ENCODE data around the gene AHCYL1.
"Not testable (repeated sequence)": the region's sequence is repeated elsewhere in the genome, so short reads cannot be mapped to it uniquely, and the experiment has no call there.

Gene AHCYL1

DNA sequence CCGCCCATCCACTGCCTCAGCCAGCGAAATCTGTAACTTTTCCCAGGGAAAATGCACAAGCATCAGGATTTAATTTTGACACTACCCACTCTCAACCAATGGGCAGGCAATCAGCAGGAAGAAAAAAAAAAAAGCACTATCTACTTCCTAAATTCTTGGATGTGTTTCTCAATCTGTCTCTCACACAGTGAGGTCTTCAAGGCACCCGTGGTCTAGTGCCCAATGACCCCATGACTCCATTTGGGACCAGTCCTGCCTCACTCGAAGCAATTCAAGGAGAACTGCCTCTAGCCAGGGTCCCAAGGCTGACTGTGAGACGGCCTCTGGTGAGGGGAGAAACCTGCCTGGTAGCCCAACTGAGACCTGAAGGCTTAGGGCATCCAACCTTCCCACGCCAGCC is 38.1 kb upstream of the AHCYL1 start:
- DNase-seq (ENCODE audit: low read depth in 2 of 2) = no peak
- no peak overlapping the region for H3K4me3 ChIP-seq (replicated peaks in 1 of 2; ENCODE audit: low read depth in 2 of 2, low read length in 2 of 2)
- TF ChIP-seq, protein P1, sequence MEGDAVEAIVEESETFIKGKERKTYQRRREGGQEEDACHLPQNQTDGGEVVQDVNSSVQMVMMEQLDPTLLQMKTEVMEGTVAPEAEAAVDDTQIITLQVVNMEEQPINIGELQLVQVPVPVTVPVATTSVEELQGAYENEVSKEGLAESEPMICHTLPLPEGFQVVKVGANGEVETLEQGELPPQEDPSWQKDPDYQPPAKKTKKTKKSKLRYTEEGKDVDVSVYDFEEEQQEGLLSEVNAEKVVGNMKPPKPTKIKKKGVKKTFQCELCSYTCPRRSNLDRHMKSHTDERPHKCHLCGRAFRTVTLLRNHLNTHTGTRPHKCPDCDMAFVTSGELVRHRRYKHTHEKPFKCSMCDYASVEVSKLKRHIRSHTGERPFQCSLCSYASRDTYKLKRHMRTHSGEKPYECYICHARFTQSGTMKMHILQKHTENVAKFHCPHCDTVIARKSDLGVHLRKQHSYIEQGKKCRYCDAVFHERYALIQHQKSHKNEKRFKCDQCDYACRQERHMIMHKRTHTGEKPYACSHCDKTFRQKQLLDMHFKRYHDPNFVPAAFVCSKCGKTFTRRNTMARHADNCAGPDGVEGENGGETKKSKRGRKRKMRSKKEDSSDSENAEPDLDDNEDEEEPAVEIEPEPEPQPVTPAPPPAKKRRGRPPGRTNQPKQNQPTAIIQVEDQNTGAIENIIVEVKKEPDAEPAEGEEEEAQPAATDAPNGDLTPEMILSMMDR (IDR thresholded peaks at IDR 0.05; ENCODE audit: low read depth, low read length) = no peak

DNA sequence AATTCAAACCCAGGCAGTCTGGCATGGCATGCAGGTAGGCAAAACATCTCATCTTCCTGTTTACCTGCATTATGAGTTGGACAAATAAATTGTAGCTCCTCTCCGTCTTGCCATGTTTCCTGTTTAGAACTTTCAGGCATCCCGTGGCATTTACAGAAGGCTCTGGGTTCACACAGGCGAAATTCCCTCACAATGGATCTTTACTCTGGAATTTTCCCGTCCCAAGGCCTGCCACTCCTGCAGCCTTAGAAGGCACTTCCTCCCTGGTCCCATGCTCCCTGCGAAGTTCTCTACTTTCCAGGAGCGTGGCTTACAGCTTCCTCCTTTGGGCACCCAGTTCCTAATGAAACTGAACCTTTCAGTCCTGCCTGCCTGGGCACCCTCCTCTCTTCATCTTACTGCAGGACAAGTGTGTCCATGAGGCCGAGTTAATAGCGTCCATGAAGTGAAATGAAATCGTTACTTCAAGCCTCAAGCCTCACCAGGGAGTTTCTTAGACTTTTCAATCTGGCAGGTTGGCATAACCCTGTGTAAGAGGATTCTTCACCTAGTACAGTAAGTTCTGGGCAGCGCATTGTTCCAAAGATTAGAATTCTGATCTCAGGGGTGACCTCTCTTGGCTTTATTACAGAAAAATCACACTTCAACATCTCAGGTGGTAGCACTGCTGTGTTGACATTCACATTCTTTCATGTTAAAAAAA is 36.8 kb upstream of the AHCYL1 start:
- DNase-seq (ENCODE audit: low read depth in 2 of 2) = no peak
- no peak overlapping the region for H3K4me3 ChIP-seq (replicated peaks in 1 of 2; ENCODE audit: low read depth in 2 of 2, low read length in 2 of 2)
- TF ChIP-seq, protein P1 (IDR thresholded peaks at IDR 0.05; ENCODE audit: low read depth, low read length) = no peak

DNA sequence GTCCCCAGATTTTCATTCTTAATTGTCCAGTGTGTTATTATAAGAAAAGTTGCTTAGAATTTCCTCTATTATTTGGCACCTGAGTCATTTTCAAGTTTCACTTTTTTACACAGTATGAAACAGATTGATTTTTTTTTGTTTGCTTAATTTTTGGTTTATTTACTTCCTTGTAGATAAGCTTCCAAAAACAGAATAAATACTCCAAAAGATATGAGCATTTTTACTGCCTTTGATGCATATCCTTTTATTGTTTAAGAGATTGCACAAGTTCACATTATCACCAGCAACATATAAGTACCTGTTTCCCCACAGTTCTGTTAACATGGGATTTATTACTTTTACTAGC is 36.3 kb upstream of the AHCYL1 start:
- no peak for DNase-seq (ENCODE audit: low read depth in 2 of 2)
- TF ChIP-seq, protein P1 (IDR thresholded peaks at IDR 0.05; ENCODE audit: low read depth, low read length) = no peak
- H3K4me3 ChIP-seq (replicated peaks in 1 of 2; ENCODE audit: low read depth in 2 of 2, low read length in 2 of 2) = no peak overlapping the region

DNA sequence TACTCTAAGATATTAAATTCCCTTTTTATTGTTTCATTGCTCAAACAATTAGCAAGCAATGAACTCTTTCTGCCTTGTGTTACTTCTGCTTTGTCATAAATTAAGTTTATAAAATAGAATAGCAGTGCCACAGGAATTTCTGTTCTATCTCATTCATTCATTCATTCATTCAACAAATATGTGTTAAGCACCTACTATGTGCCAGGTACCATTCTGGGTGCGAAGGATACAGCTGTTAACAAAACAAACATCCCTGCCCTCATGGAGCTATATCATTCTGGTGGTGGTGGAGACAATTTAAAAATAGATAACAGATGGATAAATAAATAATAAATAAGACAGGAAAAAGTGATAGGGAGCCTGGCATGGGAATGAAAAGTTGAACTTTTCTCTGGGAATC is 34.5 kb upstream of the AHCYL1 start:
- DNase-seq (ENCODE audit: low read depth in 2 of 2) = no peak
- TF ChIP-seq, protein P1 (IDR thresholded peaks at IDR 0.05; ENCODE audit: low read depth, low read length) = no peak
- no peak overlapping the region for H3K4me3 ChIP-seq (replicated peaks in 1 of 2; ENCODE audit: low read depth in 2 of 2, low read length in 2 of 2)

DNA sequence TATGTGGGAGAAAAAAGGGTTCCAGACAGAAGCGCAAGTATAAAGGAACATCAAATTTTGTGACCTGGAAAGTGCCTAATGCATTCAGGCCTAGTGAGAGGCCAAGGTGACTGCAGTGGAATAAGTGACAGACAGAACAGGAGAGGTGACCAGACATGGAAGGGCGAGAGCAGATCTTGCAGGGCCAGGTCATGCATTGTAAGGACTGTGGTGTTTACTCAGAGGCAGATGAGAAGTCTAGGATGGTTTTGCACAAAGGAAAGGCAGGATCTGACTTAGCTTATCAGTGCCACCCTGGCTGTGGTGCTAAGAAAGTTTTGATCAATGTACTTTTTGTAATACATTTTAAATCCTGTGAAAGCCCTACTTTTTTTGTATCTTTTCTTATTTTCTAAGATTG is 34.1 kb upstream of the AHCYL1 start:
- no peak for DNase-seq (ENCODE audit: low read depth in 2 of 2)
- TF ChIP-seq, protein P1 (IDR thresholded peaks at IDR 0.05; ENCODE audit: low read depth, low read length) = no peak
- no peak overlapping the region for H3K4me3 ChIP-seq (replicated peaks in 1 of 2; ENCODE audit: low read depth in 2 of 2, low read length in 2 of 2)

DNA sequence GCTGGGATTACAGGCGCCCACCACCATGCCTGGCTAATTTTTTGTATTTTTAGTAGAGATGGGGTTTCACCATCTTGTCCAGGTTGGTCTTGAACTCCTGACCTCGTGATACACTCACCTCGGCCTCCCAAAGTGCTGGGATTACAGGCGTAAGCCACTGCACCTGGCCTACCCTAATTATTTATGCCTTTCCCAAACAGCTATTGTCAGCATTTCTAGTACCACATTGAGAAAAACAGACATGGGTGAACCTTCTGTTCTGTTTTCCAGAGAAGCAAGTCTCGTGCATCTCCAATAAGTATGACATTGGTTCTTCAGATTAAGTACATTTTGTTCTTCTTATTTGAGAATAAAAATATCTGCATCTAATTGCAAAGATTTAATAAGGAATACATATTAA is 33.1 kb upstream of the AHCYL1 start:
- not testable (repeated sequence) for DNase-seq (ENCODE audit: low read depth in 2 of 2); H3K4me3 ChIP-seq (replicated peaks in 1 of 2; ENCODE audit: low read depth in 2 of 2, low read length in 2 of 2)

DNA sequence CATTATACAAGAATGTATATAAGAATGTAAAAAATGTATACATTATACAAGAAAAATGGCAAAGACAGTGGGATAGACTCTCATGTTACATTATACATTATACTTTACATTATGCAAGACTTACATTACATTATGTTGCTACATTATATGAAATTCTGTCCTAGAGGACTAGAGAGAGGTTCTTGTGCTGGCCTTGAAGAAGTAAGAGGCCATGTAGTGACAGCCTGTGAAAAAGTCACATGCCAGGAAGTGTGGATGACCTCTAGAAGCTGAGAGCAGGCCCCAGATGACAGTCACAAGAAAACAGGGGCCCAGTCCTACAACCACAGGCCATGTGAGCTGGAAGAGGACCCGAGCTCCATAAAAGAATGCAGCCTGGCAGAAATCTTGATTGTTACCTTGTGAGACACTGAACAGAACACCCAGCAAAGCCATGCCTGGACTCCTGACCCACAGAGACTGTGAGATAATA is 30.5 kb upstream of the AHCYL1 start:
- peak in 1 of 2 donors; percentile 49 for DNase-seq (ENCODE audit: low read depth in 2 of 2)
- TF ChIP-seq, protein P1 (IDR thresholded peaks at IDR 0.05; ENCODE audit: low read depth, low read length) = no peak
- H3K4me3 ChIP-seq (replicated peaks in 1 of 2; ENCODE audit: low read depth in 2 of 2, low read length in 2 of 2) = no peak overlapping the region

Data from cardiac fibroblast (primary cell).